Stimulated activated naive CD4-positive, alpha-beta T cell (primary cell): ENCODE results near the gene SLC6A9.

Experiments used
- DNase-seq, 6 experiments: peaks; one replicate each; lab custom pipeline; 2025; lab: John Stamatoyannopoulos, UW

The SLC6A9 gene

GRCh38 chr1:44031252-44032169, at the start of gene SLC6A9:
SLC6A9 (minus strand) TSS chr1:44031462; CDS start chr1:44024277, 7,185 bp downstream.
- DNase-seq, result peak in 4 of 6 experiments; percentile 21 to 58 (median 46)

- DNase-seq, result no peak
These were observed 48.3 kb upstream of the SLC6A9 start for GRCh38 chr1:44079566-44079965.

GRCh38 chr1:44078104-44078503, 46.8 kb upstream of the SLC6A9 start:
- no peak for DNase-seq

GRCh38 chr1:44077421-44077820, 46.2 kb upstream of the SLC6A9 start:
- DNase-seq, result no peak

- no peak for DNase-seq
These were observed 44.8 kb upstream of the SLC6A9 start for GRCh38 chr1:44076066-44076465.

GRCh38 chr1:44074415-44074814, 43.2 kb upstream of the SLC6A9 start:
- DNase-seq, result no peak

- DNase-seq, result no peak
These were observed 42.3 kb upstream of the SLC6A9 start for GRCh38 chr1:44073528-44073927.

GRCh38 chr1:44072821-44073220, 41.6 kb upstream of the SLC6A9 start:
- DNase-seq, result no peak

- DNase-seq, result no peak
These were observed 40.9 kb upstream of the SLC6A9 start for GRCh38 chr1:44072204-44072603.

GRCh38 chr1:44071461-44071860, 40.2 kb upstream of the SLC6A9 start:
- no peak for DNase-seq

GRCh38 chr1:44068442-44068921, 37.2 kb upstream of the SLC6A9 start:
- DNase-seq, result no peak

- DNase-seq, result no peak
These were observed 36.3 kb upstream of the SLC6A9 start for GRCh38 chr1:44067266-44068250.

- DNase-seq, result no peak
These were observed 31.5 kb upstream of the SLC6A9 start for GRCh38 chr1:44062656-44063179.

GRCh38 chr1:44061857-44062256, 30.6 kb upstream of the SLC6A9 start:
- no peak for DNase-seq

GRCh38 chr1:44060830-44061267, 29.6 kb upstream of the SLC6A9 start:
- DNase-seq, result no peak

GRCh38 chr1:44059664-44060355, 28.5 kb upstream of the SLC6A9 start:
- no peak for DNase-seq

- DNase-seq, result no peak
These were observed 27.9 kb upstream of the SLC6A9 start for GRCh38 chr1:44059212-44059611.

- no peak for DNase-seq
These were observed 26.0 kb upstream of the SLC6A9 start for GRCh38 chr1:44057293-44057692.

- no peak for DNase-seq
These were observed 22.1 kb upstream of the SLC6A9 start for GRCh38 chr1:44053394-44053793.

- no peak for DNase-seq
These were observed 19.0 kb upstream of the SLC6A9 start for GRCh38 chr1:44050261-44050660.

- DNase-seq, result no peak
These were observed 18.6 kb upstream of the SLC6A9 start for GRCh38 chr1:44049839-44050238.
